SK-N-SH treated with all-trans-retinoic acid at 6 μM for 48 hours (cell line): ENCODE data around the gene NDUFAF4.
A peak's percentile ranks its signal among the peaks of the same experiment; 100 is the strongest.
"Not testable (repeated sequence)": the region's sequence is repeated elsewhere in the genome, so short reads cannot be mapped to it uniquely, and the experiment has no call there.

Experiments used
- ATAC-seq: fragments of 200-7000 bp; cut with Tn5 transposase; 3 replicates; pipeline ENCODE4 v1.9.1; 2020; ENCODE audit warnings: mild to moderate bottlenecking, moderate library complexity
- CREB5 ChIP-seq: fragments of 250-450 bp; sonication (Bioruptor Pico); IDR thresholded peaks from 2 replicates; pipeline ENCODE4 v1.5.1; 2020; ENCODE audit warnings: low read depth, mild to moderate bottlenecking, moderate library complexity
- CSDC2 ChIP-seq: fragments of 250-450 bp; sonication (Bioruptor Pico); IDR thresholded peaks from 2 replicates; pipeline ENCODE4 v1.5.0; 2020; ENCODE audit warnings: mild to moderate bottlenecking, moderate library complexity
- ESRRG ChIP-seq: fragments of 250-450 bp; sonication (Bioruptor Pico); IDR thresholded peaks from 2 replicates; pipeline ENCODE4 v1.6.1; 2021; ENCODE audit warnings: mild to moderate bottlenecking
- GLIS3 ChIP-seq: fragments of 250-450 bp; sonication (Bioruptor Pico); IDR thresholded peaks from 2 replicates; pipeline ENCODE4 v1.5.0; 2020; ENCODE audit warnings: mild to moderate bottlenecking, moderate library complexity
- ISL1 ChIP-seq: fragments of 250-450 bp; sonication (Bioruptor Pico); IDR thresholded peaks from 2 replicates; pipeline ENCODE4 v2.1.2; 2022; ENCODE audit warnings: mild to moderate bottlenecking, moderate library complexity
- OSR1 ChIP-seq: fragments of 250-450 bp; sonication (Bioruptor Pico); IDR thresholded peaks from 2 replicates; pipeline ENCODE4 v1.8.0; 2022; ENCODE audit warnings: moderate library complexity, mild to moderate bottlenecking, inconsistent platforms
- PPARA ChIP-seq: fragments of 250-450 bp; sonication (Bioruptor Pico); IDR thresholded peaks from 2 replicates; pipeline ENCODE4 v1.5.0; 2020; ENCODE audit warnings: mild to moderate bottlenecking, borderline replicate concordance
- RARB ChIP-seq: fragments of 250-450 bp; sonication (Bioruptor Pico); IDR thresholded peaks from 2 replicates; pipeline ENCODE4 v1.8.0; 2021; ENCODE audit warnings: mild to moderate bottlenecking, moderate library complexity
- SNAI2 ChIP-seq: fragments of 250-450 bp; sonication (Bioruptor Pico); IDR thresholded peaks from 2 replicates; pipeline ENCODE4 v1.5.0; 2020; ENCODE audit warnings: mild to moderate bottlenecking, moderate library complexity
- TCF4 ChIP-seq: fragments of 250-450 bp; sonication (Bioruptor Pico); IDR thresholded peaks from 2 replicates; pipeline ENCODE4 v1.8.0; 2021; ENCODE audit warnings: mild to moderate bottlenecking, moderate library complexity, borderline replicate concordance
- TOX ChIP-seq: fragments of 250-450 bp; sonication (Bioruptor Pico); IDR thresholded peaks from 2 replicates; pipeline ENCODE4 v1.8.0; 2021; ENCODE audit warnings: mild to moderate bottlenecking, moderate library complexity, borderline replicate concordance
- ZC3H10 ChIP-seq: fragments of 250-450 bp; sonication (Bioruptor Pico); IDR thresholded peaks from 2 replicates; pipeline ENCODE4 v1.5.1; 2021; ENCODE audit warnings: mild to moderate bottlenecking, moderate library complexity
- ZFP3 ChIP-seq: fragments of 250-450 bp; sonication (Bioruptor Pico); IDR thresholded peaks from 2 replicates; pipeline ENCODE4 v1.5.0; 2020; ENCODE audit warnings: mild to moderate bottlenecking, moderate library complexity
- ZNF70 ChIP-seq: fragments of 450-650 bp; formaldehyde crosslinking; IDR thresholded peaks from 2 replicates; pipeline ENCODE4 v1.5.0; 2020; ENCODE audit warnings: mild to moderate bottlenecking, moderate library complexity
- TF ChIP-seq, protein P1 (sequence below): fragments of 250-450 bp; sonication (Bioruptor Pico); IDR thresholded peaks from 2 replicates; pipeline ENCODE4 v1.5.0; 2020; ENCODE audit warnings: mild to moderate bottlenecking, moderate library complexity
- TF ChIP-seq, protein P2 (sequence below): fragments of 250-450 bp; sonication (Bioruptor Pico); IDR thresholded peaks from 2 replicates; pipeline ENCODE4 v1.8.0; 2020; ENCODE audit warnings: mild to moderate bottlenecking, moderate library complexity, borderline replicate concordance
- TF ChIP-seq, protein P3 (sequence below): fragments of 250-450 bp; sonication (Bioruptor Pico); IDR thresholded peaks from 2 replicates; pipeline ENCODE4 v1.5.1; 2021; ENCODE audit warnings: mild to moderate bottlenecking, moderate library complexity

The NDUFAF4 gene

DNA sequence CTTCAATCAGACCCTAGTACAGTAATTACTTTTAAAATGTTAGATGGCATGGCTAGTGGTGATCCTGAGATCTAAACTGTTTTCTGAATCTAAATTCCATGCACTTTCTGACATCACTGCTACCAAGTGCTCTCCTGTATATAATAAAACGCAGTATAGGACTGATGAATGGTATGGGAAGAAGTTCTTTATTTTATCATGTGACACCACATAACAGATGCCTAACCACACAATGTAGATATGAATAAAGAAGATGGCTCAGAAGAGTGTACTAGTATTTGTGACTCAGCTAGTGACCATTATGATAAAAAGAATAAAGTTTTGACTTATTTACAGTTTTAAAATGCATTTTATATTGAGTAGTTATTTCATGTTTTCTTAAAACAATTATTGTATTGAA, 8.5 kb downstream of the NDUFAF4 start (continued):
- TF ChIP-seq CREB5 (no peak), PPARA (CRISPR knock-in tag) (no peak), RARB (CRISPR knock-in tag) (no peak), TCF4 (CRISPR knock-in tag) (no peak)

- TF ChIP-seq OSR1 (CRISPR knock-in tag) = no peak
- ATAC-seq = no peak
Observed at GRCh38 chr6:96888745-96889144, 8.9 kb downstream of the NDUFAF4 start.

DNA sequence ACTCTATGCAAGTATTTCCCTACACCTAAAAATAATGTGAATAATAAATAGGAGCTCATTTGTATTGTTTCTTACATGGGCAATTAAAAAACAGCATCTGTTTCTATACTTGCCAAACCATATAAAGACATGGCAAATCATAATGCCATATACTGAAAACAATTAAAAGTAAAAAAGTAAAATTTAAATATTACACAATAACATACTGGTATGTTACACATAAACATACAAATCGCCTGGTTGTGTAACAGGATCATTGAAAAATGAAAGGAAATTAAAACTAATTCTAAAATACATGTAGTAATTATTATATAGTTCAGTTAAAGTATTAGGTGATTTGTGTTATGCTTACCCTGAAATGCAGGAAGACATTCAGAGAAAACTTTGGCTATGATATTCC, 11.2 kb downstream of the NDUFAF4 start:
- ATAC-seq = no peak
- TF ChIP-seq ZC3H10 (CRISPR knock-in tag) (no peak), SNAI2 (no peak), ZFP3 (CRISPR knock-in tag) (no peak), CSDC2 (no peak), CREB5 (no peak), TCF4 (CRISPR knock-in tag) (no peak), OSR1 (CRISPR knock-in tag) (no peak), GLIS3 (CRISPR knock-in tag) (no peak), ESRRG (CRISPR knock-in tag) (no peak), ISL1 (CRISPR knock-in tag) (no peak), PPARA (CRISPR knock-in tag) (no peak), TOX (no peak), ZNF70 (no peak)
- TF ChIP-seq, protein P1, sequence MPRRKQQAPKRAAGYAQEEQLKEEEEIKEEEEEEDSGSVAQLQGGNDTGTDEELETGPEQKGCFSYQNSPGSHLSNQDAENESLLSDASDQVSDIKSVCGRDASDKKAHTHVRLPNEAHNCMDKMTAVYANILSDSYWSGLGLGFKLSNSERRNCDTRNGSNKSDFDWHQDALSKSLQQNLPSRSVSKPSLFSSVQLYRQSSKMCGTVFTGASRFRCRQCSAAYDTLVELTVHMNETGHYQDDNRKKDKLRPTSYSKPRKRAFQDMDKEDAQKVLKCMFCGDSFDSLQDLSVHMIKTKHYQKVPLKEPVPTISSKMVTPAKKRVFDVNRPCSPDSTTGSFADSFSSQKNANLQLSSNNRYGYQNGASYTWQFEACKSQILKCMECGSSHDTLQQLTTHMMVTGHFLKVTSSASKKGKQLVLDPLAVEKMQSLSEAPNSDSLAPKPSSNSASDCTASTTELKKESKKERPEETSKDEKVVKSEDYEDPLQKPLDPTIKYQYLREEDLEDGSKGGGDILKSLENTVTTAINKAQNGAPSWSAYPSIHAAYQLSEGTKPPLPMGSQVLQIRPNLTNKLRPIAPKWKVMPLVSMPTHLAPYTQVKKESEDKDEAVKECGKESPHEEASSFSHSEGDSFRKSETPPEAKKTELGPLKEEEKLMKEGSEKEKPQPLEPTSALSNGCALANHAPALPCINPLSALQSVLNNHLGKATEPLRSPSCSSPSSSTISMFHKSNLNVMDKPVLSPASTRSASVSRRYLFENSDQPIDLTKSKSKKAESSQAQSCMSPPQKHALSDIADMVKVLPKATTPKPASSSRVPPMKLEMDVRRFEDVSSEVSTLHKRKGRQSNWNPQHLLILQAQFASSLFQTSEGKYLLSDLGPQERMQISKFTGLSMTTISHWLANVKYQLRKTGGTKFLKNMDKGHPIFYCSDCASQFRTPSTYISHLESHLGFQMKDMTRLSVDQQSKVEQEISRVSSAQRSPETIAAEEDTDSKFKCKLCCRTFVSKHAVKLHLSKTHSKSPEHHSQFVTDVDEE (CRISPR knock-in tag) = no peak
- TF ChIP-seq, protein P2, sequence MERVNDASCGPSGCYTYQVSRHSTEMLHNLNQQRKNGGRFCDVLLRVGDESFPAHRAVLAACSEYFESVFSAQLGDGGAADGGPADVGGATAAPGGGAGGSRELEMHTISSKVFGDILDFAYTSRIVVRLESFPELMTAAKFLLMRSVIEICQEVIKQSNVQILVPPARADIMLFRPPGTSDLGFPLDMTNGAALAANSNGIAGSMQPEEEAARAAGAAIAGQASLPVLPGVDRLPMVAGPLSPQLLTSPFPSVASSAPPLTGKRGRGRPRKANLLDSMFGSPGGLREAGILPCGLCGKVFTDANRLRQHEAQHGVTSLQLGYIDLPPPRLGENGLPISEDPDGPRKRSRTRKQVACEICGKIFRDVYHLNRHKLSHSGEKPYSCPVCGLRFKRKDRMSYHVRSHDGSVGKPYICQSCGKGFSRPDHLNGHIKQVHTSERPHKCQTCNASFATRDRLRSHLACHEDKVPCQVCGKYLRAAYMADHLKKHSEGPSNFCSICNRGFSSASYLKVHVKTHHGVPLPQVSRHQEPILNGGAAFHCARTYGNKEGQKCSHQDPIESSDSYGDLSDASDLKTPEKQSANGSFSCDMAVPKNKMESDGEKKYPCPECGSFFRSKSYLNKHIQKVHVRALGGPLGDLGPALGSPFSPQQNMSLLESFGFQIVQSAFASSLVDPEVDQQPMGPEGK (CRISPR knock-in tag) = no peak
- TF ChIP-seq, protein P3, sequence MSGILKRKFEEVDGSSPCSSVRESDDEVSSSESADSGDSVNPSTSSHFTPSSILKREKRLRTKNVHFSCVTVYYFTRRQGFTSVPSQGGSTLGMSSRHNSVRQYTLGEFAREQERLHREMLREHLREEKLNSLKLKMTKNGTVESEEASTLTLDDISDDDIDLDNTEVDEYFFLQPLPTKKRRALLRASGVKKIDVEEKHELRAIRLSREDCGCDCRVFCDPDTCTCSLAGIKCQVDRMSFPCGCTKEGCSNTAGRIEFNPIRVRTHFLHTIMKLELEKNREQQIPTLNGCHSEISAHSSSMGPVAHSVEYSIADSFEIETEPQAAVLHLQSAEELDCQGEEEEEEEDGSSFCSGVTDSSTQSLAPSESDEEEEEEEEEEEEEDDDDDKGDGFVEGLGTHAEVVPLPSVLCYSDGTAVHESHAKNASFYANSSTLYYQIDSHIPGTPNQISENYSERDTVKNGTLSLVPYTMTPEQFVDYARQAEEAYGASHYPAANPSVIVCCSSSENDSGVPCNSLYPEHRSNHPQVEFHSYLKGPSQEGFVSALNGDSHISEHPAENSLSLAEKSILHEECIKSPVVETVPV = no peak

DNA sequence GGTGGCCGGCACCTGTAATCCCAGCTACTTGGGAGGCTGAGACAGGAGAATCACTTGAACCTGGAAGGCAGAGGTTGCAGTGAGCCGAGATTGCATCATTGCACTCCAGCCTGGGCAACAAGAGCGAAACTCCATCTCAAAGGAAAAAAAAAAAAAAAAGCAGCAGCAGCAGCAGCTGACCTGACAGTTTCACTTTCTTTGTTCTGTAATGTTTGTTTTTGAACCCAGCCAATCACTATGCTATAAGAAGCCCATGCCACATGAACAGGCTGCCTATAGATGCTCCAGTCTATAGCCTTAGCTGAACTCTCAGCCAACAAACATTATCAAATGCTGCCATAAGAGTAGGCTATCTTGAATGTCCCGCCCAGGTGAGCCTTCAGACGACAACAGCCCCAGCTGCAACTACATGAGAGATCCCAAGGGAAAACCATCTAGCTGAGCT, 12.5 kb downstream of the NDUFAF4 start:
- ATAC-seq = not testable (repeated sequence)

GRCh38 chr6:96878143-96878542, 19.5 kb downstream of the NDUFAF4 start:
- TF ChIP-seq ESRRG (CRISPR knock-in tag) (no peak), ISL1 (CRISPR knock-in tag) (0 out of 2 replicates have a peak, but pooled peaks have one; percentile 17)
- ATAC-seq = no peak
